ENCODE results near the gene KCNJ12.
"Not testable (repeated sequence)": the region's sequence is repeated elsewhere in the genome, so short reads cannot be mapped to it uniquely, and the experiment has no call there.

KCNJ12 gene

GRCh38 chr17:21436883-21437836, 61.0 kb downstream of the KCNJ12 start:
- in situ Hi-C loops (cut with MboI; ENCODE audit: low sequenced_read_pairs) = not testable (repeated sequence)

DNA sequence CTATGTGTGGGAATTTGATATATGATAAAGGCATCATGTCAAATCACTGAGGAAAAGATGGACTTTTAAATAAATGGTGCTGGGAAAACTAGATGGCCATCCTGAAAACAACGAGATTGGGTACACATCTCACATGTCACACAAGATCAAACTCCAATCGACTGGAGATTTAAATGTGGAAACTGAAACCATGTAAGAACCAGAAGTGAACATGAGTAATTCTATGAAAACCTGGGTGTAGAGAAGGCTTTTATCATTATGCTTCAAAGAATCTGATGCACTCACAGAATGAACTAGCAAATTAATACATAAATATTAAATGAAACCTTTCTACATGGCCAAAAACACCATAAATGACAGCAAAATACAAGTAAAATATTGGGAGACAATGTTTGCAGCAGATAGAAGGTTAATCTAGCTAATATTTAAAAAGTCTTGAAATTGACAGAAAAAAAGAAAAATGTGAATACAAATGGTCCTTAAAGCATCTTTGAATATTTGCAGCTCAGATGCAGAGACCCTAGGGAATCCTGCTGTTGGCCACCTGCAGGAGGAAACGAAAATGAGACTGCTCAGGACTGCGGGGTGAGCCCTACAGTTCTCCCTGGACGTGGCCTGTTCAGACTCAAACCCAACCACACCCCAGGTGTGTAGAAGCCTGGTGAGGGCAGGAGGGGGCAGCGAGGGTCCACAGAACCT, 62.3 kb downstream of the KCNJ12 start:
- in situ Hi-C loops (cut with MboI; ENCODE audit: low sequenced_read_pairs) = not testable (repeated sequence)

GRCh38 chr17:21439015-21439336, 62.8 kb downstream of the KCNJ12 start:
- in situ Hi-C loops (cut with MboI; ENCODE audit: low sequenced_read_pairs) = not testable (repeated sequence)

GRCh38 chr17:21445091-21445650, 69.0 kb downstream of the KCNJ12 start:
- in situ Hi-C loops (cut with MboI; ENCODE audit: low sequenced_read_pairs) = no loop called here

- in situ Hi-C loops (cut with MboI; ENCODE audit: low sequenced_read_pairs) = not testable (repeated sequence)
These were observed 71.4 kb downstream of the KCNJ12 start for GRCh38 chr17:21447552-21447951.

DNA sequence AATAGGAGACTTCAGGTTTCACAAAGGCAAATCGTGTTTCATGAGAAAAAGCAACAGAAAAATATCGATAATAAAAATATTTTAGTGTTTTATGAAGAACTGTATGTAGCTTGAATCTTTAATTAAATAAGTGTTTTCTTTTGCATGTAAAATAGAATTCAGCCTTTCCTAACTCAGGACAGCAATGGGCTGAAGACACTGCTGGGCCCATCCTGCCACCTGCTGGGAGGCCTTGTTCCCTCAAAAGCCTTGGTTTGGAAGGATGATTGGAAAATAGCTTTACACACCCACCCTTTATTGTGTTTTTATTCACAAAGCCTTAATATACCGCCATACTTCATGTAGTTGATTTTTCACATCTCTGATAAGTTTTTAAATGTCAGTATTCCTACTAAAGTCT, 73.7 kb downstream of the KCNJ12 start:
- in situ Hi-C loops (cut with MboI; ENCODE audit: low sequenced_read_pairs) = loop anchor here (25.0 kb wide), 1 partner anchor 313 kb away; the partner anchor contains the start of gene DHRS7B

- in situ Hi-C loops (cut with MboI; ENCODE audit: low sequenced_read_pairs) = loop anchor here (25.0 kb wide), 1 partner anchor 315 kb away; the partner anchor contains the start of gene DHRS7B
These were observed 75.8 kb downstream of the KCNJ12 start for GRCh38 chr17:21451975-21452374.

DNA sequence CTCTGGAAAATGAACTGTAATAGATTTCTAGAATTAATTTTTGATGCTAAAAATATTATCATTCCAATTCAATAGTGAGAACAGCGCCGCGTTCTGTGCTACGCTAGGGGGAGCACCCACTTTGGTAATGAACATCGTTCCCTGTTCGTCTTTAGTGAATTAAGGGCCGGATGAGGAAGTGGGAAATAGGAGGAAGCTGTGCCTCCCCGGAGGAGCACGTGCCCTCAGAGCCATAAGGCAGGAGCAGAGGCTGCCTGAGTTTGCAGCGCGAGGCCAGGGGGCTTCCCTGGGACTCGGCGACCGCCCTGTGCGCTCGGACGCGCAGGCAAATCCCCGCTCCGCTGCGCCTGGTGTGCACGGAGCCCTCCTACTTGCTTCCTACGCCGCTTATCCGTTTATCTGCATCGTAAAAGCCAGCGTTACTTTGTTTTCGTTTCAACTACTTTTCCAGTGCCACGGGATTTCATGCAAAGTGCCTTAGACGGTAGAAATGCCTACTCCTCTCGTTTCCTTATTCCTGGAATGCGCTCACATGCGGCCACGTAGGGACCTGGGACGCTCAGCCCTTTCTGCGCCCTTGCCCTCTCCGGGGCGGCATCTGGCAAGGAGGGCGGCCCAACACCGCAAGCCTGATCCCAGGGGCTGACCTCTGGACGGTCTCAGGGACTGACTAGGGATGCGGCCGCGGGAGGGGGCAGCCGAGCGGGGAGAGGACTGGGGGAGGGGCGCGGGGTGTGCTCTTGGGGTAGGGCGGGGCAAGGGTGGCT, 76.4 kb downstream of the KCNJ12 start:
- in situ Hi-C loops (cut with MboI; ENCODE audit: low sequenced_read_pairs) = loop anchor here (25.0 kb wide), 1 partner anchor 315 kb away; the partner anchor contains the start of gene DHRS7B

DNA sequence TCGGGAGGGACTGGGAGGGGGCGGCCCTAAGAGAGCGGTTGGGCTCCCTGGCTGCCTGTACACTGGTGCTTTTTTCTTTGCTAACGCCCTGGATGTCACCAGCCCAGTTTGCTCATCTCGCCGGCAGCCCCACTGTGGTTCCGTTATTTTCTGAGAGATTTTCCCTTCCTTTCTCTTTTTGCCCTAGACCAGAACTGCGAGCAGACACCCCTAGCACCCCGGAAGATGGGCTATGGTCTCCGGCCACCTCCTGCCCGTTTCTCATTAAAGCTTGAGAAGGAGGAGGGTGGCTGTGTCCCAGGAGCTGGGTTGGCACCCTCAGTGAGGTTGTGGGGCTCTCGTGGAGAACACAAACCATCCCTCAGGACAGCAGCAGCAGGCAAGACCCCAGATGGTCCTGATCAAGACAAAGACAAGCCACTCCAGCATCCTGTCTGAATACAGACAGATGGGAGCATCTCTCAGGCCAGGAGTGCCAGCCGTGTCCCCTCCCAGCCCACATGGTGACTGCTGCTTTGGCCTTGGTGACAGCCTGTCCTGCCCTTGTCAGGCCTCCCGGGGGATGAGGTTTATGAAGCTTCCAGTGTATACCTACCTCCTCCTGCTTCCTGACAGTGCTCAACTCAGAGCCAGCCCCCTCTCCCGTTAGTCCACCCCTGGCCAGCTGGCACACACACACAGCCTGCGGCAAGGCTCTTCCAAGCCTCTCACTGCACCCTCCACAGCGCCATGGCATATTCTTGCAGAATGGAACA, 77.2 kb downstream of the KCNJ12 start:
- in situ Hi-C loops (cut with MboI; ENCODE audit: low sequenced_read_pairs) = loop anchor here (25.0 kb wide), 1 partner anchor 316 kb away; the partner anchor contains the start of gene DHRS7B

DNA sequence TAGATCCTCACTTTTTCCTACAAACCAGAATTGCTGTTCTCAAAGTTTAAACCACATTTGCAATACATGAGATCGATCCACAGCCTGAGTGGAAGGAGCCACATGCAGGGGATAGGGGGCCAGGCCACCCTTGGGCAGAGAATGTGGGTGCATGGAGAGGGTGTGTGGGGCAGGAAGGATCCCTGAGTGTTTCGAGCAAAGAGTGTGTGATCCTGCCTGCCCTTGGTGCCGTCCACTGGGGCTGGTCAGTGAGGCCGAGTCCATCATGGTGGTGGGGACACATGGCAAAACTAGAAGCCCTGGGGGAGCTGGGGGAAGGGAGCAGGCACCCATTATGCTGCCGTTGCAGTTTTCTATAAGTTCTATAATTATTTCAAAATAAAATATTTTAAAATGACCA, 77.8 kb downstream of the KCNJ12 start:
- in situ Hi-C loops (cut with MboI; ENCODE audit: low sequenced_read_pairs) = loop anchor here (25.0 kb wide), 1 partner anchor 317 kb away; the partner anchor contains the start of gene DHRS7B

GRCh38 chr17:21454441-21454840, 78.3 kb downstream of the KCNJ12 start:
- in situ Hi-C loops (cut with MboI; ENCODE audit: low sequenced_read_pairs) = loop anchor here (25.0 kb wide), 1 partner anchor 317 kb away; the partner anchor contains the start of gene DHRS7B

- in situ Hi-C loops (cut with MboI; ENCODE audit: low sequenced_read_pairs) = loop anchor here (25.0 kb wide), 1 partner anchor 318 kb away; the partner anchor contains the start of gene DHRS7B
These were observed 79.6 kb downstream of the KCNJ12 start for GRCh38 chr17:21455761-21456160.

DNA sequence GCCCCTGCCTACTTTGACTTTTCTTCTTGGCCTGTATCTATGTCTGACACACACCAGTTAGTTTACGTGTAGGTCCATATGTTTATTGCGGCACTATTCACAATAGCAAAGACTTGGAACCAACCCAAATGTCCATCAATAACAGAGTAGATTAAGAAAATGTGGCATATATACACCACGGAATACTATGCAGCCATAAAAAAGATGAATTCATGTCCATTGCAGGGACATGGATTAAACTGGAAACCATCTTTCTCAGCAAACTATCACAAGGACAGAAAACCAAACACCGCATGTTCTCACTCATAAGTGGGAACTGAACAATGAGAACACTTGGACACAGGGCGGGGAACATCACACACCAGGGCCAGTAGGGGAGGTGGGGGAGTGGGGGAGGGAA, 80.3 kb downstream of the KCNJ12 start:
- in situ Hi-C loops (cut with MboI; ENCODE audit: low sequenced_read_pairs) = loop anchor here (25.0 kb wide), 1 partner anchor 319 kb away; the partner anchor contains the start of gene DHRS7B

DNA sequence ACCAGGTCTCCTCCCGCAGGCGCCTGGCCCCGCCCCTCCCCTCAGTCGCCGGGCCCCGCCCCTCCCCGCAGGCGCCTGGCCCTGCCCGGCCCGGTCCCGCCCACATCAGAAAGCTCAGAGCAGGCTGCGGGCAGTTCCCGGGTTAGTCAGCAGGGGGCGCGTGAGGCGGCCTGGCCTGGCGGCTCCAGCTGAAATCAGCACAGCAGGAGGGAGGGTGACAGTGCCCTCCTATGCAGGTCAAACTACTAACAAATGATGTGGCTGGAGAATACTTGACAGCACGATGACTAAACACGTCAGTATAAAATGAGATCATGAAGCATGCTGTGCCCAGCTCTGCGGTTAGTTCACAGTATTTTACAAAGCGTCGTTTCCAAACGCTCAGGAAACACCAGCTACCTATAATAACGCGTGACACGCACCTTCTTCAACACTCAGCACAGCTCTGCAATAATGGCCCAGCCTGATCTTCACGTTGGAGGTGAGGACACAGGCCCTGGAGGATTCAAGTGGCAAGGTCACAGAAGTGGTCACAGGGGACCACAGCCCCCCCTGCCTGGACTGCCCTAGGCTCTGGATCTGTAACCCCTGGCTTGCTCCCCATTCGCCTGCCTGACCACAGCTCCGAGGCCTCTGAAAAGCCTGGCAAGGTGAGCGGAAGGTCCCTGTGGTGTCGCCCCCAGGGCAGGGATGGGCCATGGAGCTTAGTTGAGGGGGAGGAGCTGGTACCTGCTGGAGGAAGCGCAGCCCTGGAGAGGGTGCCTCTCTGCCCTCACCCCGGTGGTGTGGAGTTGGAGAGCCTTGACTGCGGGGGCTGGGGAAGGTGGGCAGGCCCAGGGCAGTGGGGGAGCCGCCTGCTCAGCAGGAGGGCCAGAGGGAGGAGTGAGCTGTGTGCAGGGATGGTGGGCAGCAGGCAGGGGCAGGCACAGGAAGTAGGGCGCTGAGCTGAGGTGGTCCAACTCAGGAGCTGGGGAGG, 81.2 kb downstream of the KCNJ12 start:
- in situ Hi-C loops (cut with MboI; ENCODE audit: low sequenced_read_pairs) = loop anchor here (25.0 kb wide), 1 partner anchor 320 kb away; the partner anchor contains the start of gene DHRS7B

- in situ Hi-C loops (cut with MboI; ENCODE audit: low sequenced_read_pairs) = loop anchor here (25.0 kb wide), 1 partner anchor 321 kb away; the partner anchor contains the start of gene DHRS7B
These were observed 81.9 kb downstream of the KCNJ12 start for GRCh38 chr17:21458054-21458453.

DNA sequence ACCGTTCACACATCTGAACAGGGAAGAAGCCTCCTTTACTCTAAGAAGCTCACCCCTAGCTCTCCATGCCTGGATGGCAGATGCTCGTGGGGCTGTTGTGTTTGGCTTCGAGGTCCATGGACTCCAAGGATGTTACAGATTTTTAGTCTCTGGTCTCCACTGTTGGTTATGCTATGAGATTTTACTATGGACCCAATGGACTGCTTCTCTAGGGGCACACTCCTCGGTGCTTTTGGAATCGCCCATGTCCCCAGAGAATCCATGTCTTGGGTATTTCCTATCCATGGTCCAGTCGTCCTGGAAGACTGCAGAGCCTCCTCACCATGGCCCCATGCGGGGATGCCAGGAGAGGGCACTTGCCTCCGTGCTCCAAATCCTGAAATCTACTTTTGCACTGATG, 83.4 kb downstream of the KCNJ12 start:
- in situ Hi-C loops (cut with MboI; ENCODE audit: low sequenced_read_pairs) = loop anchor here (25.0 kb wide), 1 partner anchor 322 kb away; the partner anchor contains the start of gene DHRS7B

DNA sequence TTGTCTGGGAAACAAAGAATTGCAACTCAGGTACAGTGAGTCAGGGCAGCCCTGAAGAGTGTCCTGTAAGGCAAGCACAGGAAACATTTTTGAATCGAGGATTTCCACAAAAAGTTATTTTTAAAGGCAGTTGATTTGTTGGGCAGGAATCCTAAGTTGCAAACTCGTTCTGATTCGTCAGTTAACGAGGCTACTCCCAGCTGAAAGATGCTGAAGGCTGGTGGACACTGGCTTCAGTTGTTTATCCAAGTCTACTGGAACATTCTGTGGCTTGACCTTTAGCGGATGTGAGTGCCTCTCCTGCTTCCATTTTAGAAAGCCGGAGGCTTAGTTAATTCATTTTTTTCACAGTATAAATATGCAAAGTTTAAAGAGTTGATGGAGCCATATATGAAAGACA, 84.2 kb downstream of the KCNJ12 start:
- in situ Hi-C loops (cut with MboI; ENCODE audit: low sequenced_read_pairs) = loop anchor here (25.0 kb wide), 1 partner anchor 323 kb away; the partner anchor contains the start of gene DHRS7B

- in situ Hi-C loops (cut with MboI; ENCODE audit: low sequenced_read_pairs) = loop anchor here (25.0 kb wide), 1 partner anchor 325 kb away; the partner anchor contains the start of gene DHRS7B
These were observed 86.1 kb downstream of the KCNJ12 start for GRCh38 chr17:21462237-21462636.

All from HL-60/S4 treated with retinoic acid at 250 ng/mL for 4 days and 3 days (cell line).